Body of pancreas (tissue), 4 donors: ENCODE measurements around the gene TDRD9.
A peak's percentile ranks its signal among the peaks of the same experiment; 100 is the strongest.

Experiments used
- POLR2A ChIP-seq, 3 donors: fragments of 450-650 bp; IDR thresholded peaks; one replicate each; pipeline ENCODE4 v1.6.1; 2016; ENCODE audit warnings: antibody characterized with exemption in 3 of 3, mild to moderate bottlenecking in 2 of 3
- TF ChIP-seq, protein P1 (sequence below), 7 experiments: fragments of 450-650 bp in 4 of 7; fragments of 200-600 bp in 3 of 7; sonication (generic) in 3 of 7; IDR thresholded peaks; one replicate each; pipeline ENCODE4 v1.5.1; 2016 to 2019; ENCODE audit warnings: antibody characterized with exemption in 7 of 7

DNA sequence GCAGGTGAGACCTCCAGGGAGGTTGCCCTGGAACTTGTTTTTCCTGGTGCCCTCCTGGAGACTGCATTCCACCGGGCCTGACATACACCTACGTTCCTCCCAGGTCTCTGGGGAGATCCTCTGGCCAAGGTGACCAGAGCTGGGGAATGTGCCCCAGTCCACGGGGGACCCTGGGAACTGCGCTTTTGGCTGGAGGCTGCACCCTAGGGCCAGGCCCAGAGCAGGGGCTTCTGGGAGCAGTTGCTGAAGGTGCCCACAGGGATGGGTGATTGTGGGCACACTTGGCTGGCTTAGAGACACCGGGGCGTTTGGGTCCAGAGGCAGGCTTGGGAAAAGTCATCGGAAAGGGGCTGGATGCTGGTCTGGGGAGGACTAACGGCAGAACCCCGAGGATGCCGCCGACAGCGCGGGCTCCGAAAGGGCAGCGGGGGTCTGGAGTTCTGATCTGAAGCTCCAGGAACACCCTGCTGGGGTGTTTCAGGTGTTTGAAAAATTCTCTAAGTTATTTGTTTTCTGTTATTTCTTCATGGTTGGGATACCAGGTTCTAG, 36.5 kb upstream of the TDRD9 start:
- TF ChIP-seq, protein P1, sequence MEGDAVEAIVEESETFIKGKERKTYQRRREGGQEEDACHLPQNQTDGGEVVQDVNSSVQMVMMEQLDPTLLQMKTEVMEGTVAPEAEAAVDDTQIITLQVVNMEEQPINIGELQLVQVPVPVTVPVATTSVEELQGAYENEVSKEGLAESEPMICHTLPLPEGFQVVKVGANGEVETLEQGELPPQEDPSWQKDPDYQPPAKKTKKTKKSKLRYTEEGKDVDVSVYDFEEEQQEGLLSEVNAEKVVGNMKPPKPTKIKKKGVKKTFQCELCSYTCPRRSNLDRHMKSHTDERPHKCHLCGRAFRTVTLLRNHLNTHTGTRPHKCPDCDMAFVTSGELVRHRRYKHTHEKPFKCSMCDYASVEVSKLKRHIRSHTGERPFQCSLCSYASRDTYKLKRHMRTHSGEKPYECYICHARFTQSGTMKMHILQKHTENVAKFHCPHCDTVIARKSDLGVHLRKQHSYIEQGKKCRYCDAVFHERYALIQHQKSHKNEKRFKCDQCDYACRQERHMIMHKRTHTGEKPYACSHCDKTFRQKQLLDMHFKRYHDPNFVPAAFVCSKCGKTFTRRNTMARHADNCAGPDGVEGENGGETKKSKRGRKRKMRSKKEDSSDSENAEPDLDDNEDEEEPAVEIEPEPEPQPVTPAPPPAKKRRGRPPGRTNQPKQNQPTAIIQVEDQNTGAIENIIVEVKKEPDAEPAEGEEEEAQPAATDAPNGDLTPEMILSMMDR (IDR thresholded peaks at IDR 0.05), result no peak
- peak in 1 of 3 donors; percentile 40 for TF ChIP-seq POLR2A (IDR thresholded peaks at IDR 0.05)
